CD14-positive monocyte (primary cell): ENCODE measurements around the gene CACNA1C. TPM values are rescaled to one million over a fixed set of nuclear protein-coding genes. Genes with fewer than 3 reads are reported as not detected.

ENCODE experiments used
- DNase-seq, 3 donors: peaks; one replicate each; pipeline ENCODE4 v3.0.0-alpha.2; 2011 to 2022
- H2AFZ ChIP-seq: 2 replicates; pipeline ENCODE4 v1.6.0; 2012; ENCODE audit warnings: mild to moderate bottlenecking, low read depth, low read length, inconsistent platforms; ENCODE audit not compliant: insufficient read depth, poor library complexity, severe bottlenecking
- H3K27ac ChIP-seq, 2 donors: 1 replicate in 1 of 2; 2 replicates in 1 of 2; pipeline ENCODE4 v1.5.1; 2012 to 2013; ENCODE audit warnings: low read length in 2 of 2, control low read depth in 1 of 2, inconsistent platforms in 1 of 2, low read depth in 1 of 2, mild to moderate bottlenecking in 1 of 2
- H3K27me3 ChIP-seq, 2 donors: one replicate each; pipeline versions ENCODE4 v1.6.0 to v1.6.1; 2011 to 2013; ENCODE audit warnings: low read length in 2 of 2; ENCODE audit not compliant: control insufficient read depth in 2 of 2, insufficient read depth in 2 of 2
- H3K36me3 ChIP-seq, 2 donors: replicated peaks in 1 of 2; 1 replicate in 1 of 2; 2 replicates in 1 of 2; pipeline versions ENCODE4 v1.5.1 to v1.6.1; 2012 to 2013; ENCODE audit warnings: low read length in 2 of 2, control low read depth in 1 of 2, inconsistent platforms in 1 of 2, mild to moderate bottlenecking in 1 of 2; ENCODE audit not compliant: insufficient read depth in 2 of 2, control insufficient read depth in 1 of 2
- H3K4me1 ChIP-seq, 2 donors: 1 replicate in 1 of 2; 2 replicates in 1 of 2; pipeline versions ENCODE4 v1.5.1 to v1.6.1; 2012 to 2013; ENCODE audit warnings: low read length in 2 of 2, control low read depth in 1 of 2, inconsistent platforms in 1 of 2, mild to moderate bottlenecking in 1 of 2, moderate library complexity in 1 of 2; ENCODE audit not compliant: insufficient read depth in 2 of 2, control insufficient read depth in 1 of 2
- H3K4me2 ChIP-seq: replicated peaks from 2 replicates; pipeline ENCODE3; 2012; ENCODE audit warnings: low read length, moderate library complexity, mild to moderate bottlenecking; ENCODE audit not compliant: poor library complexity, severe bottlenecking; ENCODE audit errors: extremely low read depth
- H3K4me3 ChIP-seq, 3 experiments: fragments of 200-600 bp in 1 of 3; sonication (generic) in 1 of 3; replicated peaks in 1 of 3; 1 replicate in 2 of 3; 2 replicates in 1 of 3; pipeline ENCODE4 v1.5.1; 2011 to 2013; ENCODE audit warnings: low read length in 3 of 3, mild to moderate bottlenecking in 3 of 3, control low read depth in 2 of 3, low read depth in 2 of 3, inconsistent platforms in 1 of 3, moderate library complexity in 1 of 3
- H3K79me2 ChIP-seq: 2 replicates; pipeline ENCODE4 v1.6.0; 2012; ENCODE audit warnings: mild to moderate bottlenecking, control low read depth, inconsistent platforms, low read length, moderate library complexity; ENCODE audit not compliant: insufficient read depth
- H3K9ac ChIP-seq: 2 replicates; pipeline ENCODE4 v1.6.0; 2017; ENCODE audit warnings: low read length, mild to moderate bottlenecking; ENCODE audit not compliant: insufficient read depth, poor library complexity, severe bottlenecking
- H3K9me3 ChIP-seq, 2 donors: replicated peaks in 1 of 2; 1 replicate in 1 of 2; 2 replicates in 1 of 2; pipeline versions ENCODE4 v1.5.1 to v1.6.1; 2012 to 2013; ENCODE audit warnings: low read length in 2 of 2, control low read depth in 1 of 2; ENCODE audit not compliant: control insufficient read depth in 1 of 2, insufficient read depth in 1 of 2
- H4K20me1 ChIP-seq: 2 replicates; pipeline ENCODE4 v1.6.0; 2012; ENCODE audit warnings: mild to moderate bottlenecking, low read length, control low read depth, moderate library complexity; ENCODE audit not compliant: insufficient read depth
- H3K27ac Mint-ChIP-seq, 7 donors: one replicate each; pipeline ENCODE4 v1.8.0; 2020; ENCODE audit warnings: mild to moderate bottlenecking in 7 of 7, mixed read lengths in 7 of 7, moderate library complexity in 6 of 7, inconsistent platforms in 2 of 7
- H3K27me3 Mint-ChIP-seq, 3 donors: one replicate each; pipeline ENCODE4 v1.8.0; 2021 to 2022; ENCODE audit warnings: low read depth in 3 of 3, mild to moderate bottlenecking in 3 of 3, mixed read lengths in 3 of 3, moderate library complexity in 3 of 3, inconsistent platforms in 1 of 3
- H3K36me3 Mint-ChIP-seq, 2 donors: one replicate each; pipeline ENCODE4 v1.8.0; 2020; ENCODE audit warnings: mixed read lengths in 2 of 2, inconsistent platforms in 1 of 2, mild to moderate bottlenecking in 1 of 2
- H3K4me1 Mint-ChIP-seq: one replicate; pipeline ENCODE4 v1.8.0; 2020; ENCODE audit warnings: mild to moderate bottlenecking, mixed read lengths
- H3K4me3 Mint-ChIP-seq, 2 donors: one replicate each; pipeline ENCODE4 v1.8.0; 2020; ENCODE audit warnings: mild to moderate bottlenecking in 2 of 2, mixed read lengths in 2 of 2, moderate library complexity in 1 of 2
- H3K9me3 Mint-ChIP-seq, 7 donors: one replicate each; pipeline ENCODE4 v1.8.0; 2020 to 2022; ENCODE audit warnings: mixed read lengths in 7 of 7, mild to moderate bottlenecking in 6 of 7, moderate library complexity in 6 of 7, inconsistent platforms in 2 of 7
- WGBS: methylation state at CpG from one replicate; pipeline ENCODE4 v1.1.5; 2013; ENCODE audit warnings: missing lambda C conversion rate; ENCODE audit not compliant: insufficient coverage; 5-methylcytosine and 5-hydroxymethylcytosine counted together
- intact Hi-C, 2 donors: fragments of 100-400 bp; cut with micrococcal nuclease; formaldehyde crosslinking; loops; one replicate each; pipeline versions ENCODE4 v1.15.0 to v1.15.1; 2023
- polyA plus RNA-seq, 3 donors: library from polyadenylated mRNA; depleted of rRNA in 1 of 3; unstranded in 2 of 3; stranded (reverse) in 1 of 3; fragments of 300-500 nt in 2 of 3; fragments of >200 nt in 1 of 3; fragmentation: Illumina TruSeq in 2 of 3; gene quantifications; 1 replicate in 2 of 3; 2 replicates in 1 of 3; pipeline ENCODE4 v1.2.3, GENCODE V29; 2012 to 2021
- TF ChIP-seq, protein P1 (sequence below): fragments of 200-600 bp; IDR thresholded peaks from one replicate; pipeline ENCODE4 v1.8.0; 2022; ENCODE audit warnings: antibody characterized with exemption, mild to moderate bottlenecking

Gene CACNA1C
- polyA plus RNA-seq, 3 donors = not detected

- H3K36me3 Mint-ChIP-seq = no peaks in the 10 kb centered on the region
- Histone ChIP-seq H3K36me3 (no peaks in the 10 kb centered on the region), H3K4me1 (no peaks in the 10 kb centered on the region), H3K79me2 (no peaks in the 10 kb centered on the region), H3K4me3 (no peak overlapping the region), H3K27me3 (no peaks in the 10 kb centered on the region), H2AFZ (no peak overlapping the region), H3K4me2 (no peak overlapping the region), H3K9ac (no peak overlapping the region), H3K27ac (no peak overlapping the region), H3K9me3 (no peaks in the 10 kb centered on the region), H4K20me1 (no peaks in the 10 kb centered on the region)
- H3K4me3 Mint-ChIP-seq = no peak overlapping the region
- H3K9me3 Mint-ChIP-seq = peaks cover 0 to 2% (median 0%) of the 10 kb centered on the region in 7 donors
- peaks cover 0 to 3% (median 2%) of the 10 kb centered on the region in 3 donors for H3K27me3 Mint-ChIP-seq
- intact Hi-C loops = no loop called here
- peaks cover 1% of the 10 kb centered on the region for H3K4me1 Mint-ChIP-seq
- no peak for DNase-seq
- TF ChIP-seq, protein P1, sequence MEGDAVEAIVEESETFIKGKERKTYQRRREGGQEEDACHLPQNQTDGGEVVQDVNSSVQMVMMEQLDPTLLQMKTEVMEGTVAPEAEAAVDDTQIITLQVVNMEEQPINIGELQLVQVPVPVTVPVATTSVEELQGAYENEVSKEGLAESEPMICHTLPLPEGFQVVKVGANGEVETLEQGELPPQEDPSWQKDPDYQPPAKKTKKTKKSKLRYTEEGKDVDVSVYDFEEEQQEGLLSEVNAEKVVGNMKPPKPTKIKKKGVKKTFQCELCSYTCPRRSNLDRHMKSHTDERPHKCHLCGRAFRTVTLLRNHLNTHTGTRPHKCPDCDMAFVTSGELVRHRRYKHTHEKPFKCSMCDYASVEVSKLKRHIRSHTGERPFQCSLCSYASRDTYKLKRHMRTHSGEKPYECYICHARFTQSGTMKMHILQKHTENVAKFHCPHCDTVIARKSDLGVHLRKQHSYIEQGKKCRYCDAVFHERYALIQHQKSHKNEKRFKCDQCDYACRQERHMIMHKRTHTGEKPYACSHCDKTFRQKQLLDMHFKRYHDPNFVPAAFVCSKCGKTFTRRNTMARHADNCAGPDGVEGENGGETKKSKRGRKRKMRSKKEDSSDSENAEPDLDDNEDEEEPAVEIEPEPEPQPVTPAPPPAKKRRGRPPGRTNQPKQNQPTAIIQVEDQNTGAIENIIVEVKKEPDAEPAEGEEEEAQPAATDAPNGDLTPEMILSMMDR = no peak
- WGBS = 90% methylated on average over 4 of the region's 4 CpGs
- no peak overlapping the region for H3K27ac Mint-ChIP-seq
Measured at GRCh38 chr12:2528001-2528400, 475.2 kb downstream of the CACNA1C start.

- Mint-ChIP-seq H3K36me3 (no peaks in the 10 kb centered on the region), H3K9me3 (peaks cover 0 to 2% (median 0%) of the 10 kb centered on the region in 7 donors), H3K4me3 (no peak overlapping the region), H3K4me1 (peaks cover 1% of the 10 kb centered on the region), H3K27ac (no peak overlapping the region), H3K27me3 (peaks cover 0 to 3% (median under 1%) of the 10 kb centered on the region in 3 donors)
- H2AFZ ChIP-seq = no peak overlapping the region
- WGBS = no CpG with 5 or more reads among the region's 2 CpGs
- H3K4me3 ChIP-seq = no peak overlapping the region
- H3K36me3 ChIP-seq = no peaks in the 10 kb centered on the region
- no peaks in the 10 kb centered on the region for H3K79me2 ChIP-seq
- intact Hi-C loops = no loop called here
- no peak overlapping the region for H3K27ac ChIP-seq
- H3K4me2 ChIP-seq = no peak overlapping the region
- TF ChIP-seq, protein P1 = no peak
- DNase-seq = no peak
- H3K9me3 ChIP-seq = no peaks in the 10 kb centered on the region
- H3K9ac ChIP-seq = no peak overlapping the region
- H3K27me3 ChIP-seq = no peaks in the 10 kb centered on the region
- no peaks in the 10 kb centered on the region for H4K20me1 ChIP-seq
- no peaks in the 10 kb centered on the region for H3K4me1 ChIP-seq
Measured at GRCh38 chr12:2529807-2530206, 477.0 kb downstream of the CACNA1C start.
